T-helper 22 cell (primary cell): ENCODE measurements around the gene GLT6D1.

Experiments used
- DNase-seq: peaks from one replicate; pipeline ENCODE4 v3.0.0-alpha.2; 2020; ENCODE audit warnings: low read depth

Gene GLT6D1

GRCh38 chr9:135608294-135608998, 30.9 kb downstream of the GLT6D1 start:
- no peak for DNase-seq

- DNase-seq, result no peak
Measured at GRCh38 chr9:135607401-135608293, 31.7 kb downstream of the GLT6D1 start.

GRCh38 chr9:135606885-135607259, 32.5 kb downstream of the GLT6D1 start:
- no peak for DNase-seq

GRCh38 chr9:135605238-135605781, 34.0 kb downstream of the GLT6D1 start:
- no peak for DNase-seq

GRCh38 chr9:135604437-135605237, 34.7 kb downstream of the GLT6D1 start:
- no peak for DNase-seq

- no peak for DNase-seq
Measured at GRCh38 chr9:135602789-135603481, 36.4 kb downstream of the GLT6D1 start.

GRCh38 chr9:135601988-135602387, 37.4 kb downstream of the GLT6D1 start:
- no peak for DNase-seq

GRCh38 chr9:135600296-135600817, 39.0 kb downstream of the GLT6D1 start:
- DNase-seq, result no peak

- no peak for DNase-seq
Measured at GRCh38 chr9:135596211-135596610, 43.1 kb downstream of the GLT6D1 start.

GRCh38 chr9:135592625-135593024, 46.7 kb downstream of the GLT6D1 start:
- no peak for DNase-seq

- no peak for DNase-seq
Measured at GRCh38 chr9:135592331-135592590, 47.1 kb downstream of the GLT6D1 start.

- DNase-seq, result no peak
Measured at GRCh38 chr9:135591506-135592330, 47.6 kb downstream of the GLT6D1 start.

- no peak for DNase-seq
Measured at GRCh38 chr9:135590486-135591079, 48.8 kb downstream of the GLT6D1 start.

GRCh38 chr9:135589596-135590485, 49.5 kb downstream of the GLT6D1 start:
- DNase-seq, result no peak

- no peak for DNase-seq
Measured at GRCh38 chr9:135588886-135589595, 50.3 kb downstream of the GLT6D1 start.

- no peak for DNase-seq
Measured at GRCh38 chr9:135588371-135588770, 51.0 kb downstream of the GLT6D1 start.

GRCh38 chr9:135587658-135588057, 51.7 kb downstream of the GLT6D1 start:
- no peak for DNase-seq

- no peak for DNase-seq
Measured at GRCh38 chr9:135586601-135587109, 52.7 kb downstream of the GLT6D1 start.
